ENCODE data around the gene TOX4.

Gene TOX4

GRCh38 chr14:21501568-21501967 lies 24.6 kb downstream of the TOX4 start:
- no peak for DNase-seq

DNA sequence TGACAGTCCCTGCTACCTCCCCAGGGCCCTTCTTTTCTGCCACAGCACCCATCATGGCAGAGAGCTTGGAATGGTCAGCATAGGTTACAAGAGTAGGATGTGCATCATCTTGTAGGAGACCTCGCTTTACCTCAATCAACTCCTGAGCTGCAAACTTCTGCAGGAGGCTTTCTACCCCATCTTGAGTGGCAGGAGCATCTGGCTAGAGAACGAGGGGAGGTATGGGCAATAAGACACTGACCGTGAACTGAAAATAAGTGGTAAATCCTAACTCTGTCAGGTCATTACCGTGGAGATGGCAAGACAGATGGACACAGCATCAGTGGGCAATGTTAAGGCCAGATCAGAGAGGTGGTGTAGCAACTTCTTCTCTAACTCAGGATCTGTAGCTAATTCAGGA lies 26.4 kb downstream of the TOX4 start:
- DNase-seq = no peak

- no peak for DNase-seq
Observed at GRCh38 chr14:21505012-21505553, 28.1 kb downstream of the TOX4 start.

DNA sequence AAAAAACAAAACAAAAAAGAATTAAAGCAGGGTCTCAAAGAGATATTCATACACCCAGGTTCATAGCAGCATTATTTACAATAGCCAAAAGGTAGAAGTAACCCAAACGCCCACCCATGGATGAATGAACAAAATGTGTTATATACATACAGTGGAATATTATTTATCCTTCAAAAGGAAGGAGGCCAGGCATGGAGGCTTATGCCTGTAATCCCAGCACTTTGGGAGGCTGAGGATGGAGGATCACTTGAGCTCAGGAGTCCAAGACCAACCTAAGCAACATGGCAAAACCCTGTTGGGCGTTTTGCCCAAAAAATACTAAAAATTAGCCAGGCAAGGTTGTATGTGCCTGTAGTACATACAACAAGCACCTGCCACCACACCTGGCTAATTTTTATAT lies 29.6 kb downstream of the TOX4 start:
- no peak for DNase-seq

GRCh38 chr14:21509432-21510143 lies 32.6 kb downstream of the TOX4 start:
- no peak for DNase-seq

DNA sequence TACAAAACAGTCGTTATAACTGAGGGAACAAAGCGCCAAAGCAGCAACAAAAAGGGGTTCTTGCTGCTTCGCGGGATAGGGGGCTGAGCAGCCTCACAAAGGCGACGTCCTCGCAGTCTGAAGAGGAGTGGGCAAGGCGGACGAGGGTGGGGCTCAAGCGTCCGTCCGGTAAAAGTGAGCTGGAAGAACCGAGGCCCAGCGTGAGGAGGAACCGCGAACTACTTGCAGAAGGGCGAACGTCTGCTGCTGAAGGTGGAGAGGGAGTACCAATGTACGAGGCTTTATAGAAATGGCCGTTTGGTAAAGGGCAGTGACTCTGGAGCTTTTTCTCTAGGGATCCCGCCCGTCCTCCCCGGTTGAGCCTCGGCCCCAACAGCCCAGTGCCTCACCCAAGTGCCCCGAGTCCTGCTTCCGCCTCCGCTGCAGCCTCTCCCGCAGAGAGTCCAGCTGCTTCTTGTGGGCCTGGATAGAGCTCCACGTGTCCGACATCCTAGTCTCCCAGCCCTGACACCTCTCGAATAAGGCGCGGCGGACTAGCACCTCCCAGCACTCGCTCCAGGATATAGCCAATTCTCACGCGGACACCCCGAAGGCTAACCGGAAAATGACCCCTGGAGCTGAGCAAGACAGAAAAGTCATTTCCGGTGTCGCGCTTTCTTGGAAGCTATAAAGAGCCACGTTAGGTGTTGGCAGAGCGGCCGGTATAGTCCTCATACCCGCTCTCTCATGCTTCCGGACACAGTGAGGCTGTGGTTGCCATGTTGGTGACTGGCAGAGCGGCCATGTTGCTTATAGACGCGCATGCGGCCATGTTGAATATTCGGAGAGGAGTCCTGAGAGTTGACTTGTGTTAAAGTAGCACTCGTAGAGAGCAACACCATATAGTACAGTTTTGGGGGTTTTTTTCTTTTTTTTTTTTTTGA lies 34.0 kb downstream of the TOX4 start, which contains the start of gene METTL3:
METTL3 (minus strand) TSS at position 606 of the 923 bp plus-strand sequence; CDS start at position 489, 117 bp downstream.
- peak; percentile 71 to 99 (median 95) for DNase-seq

GRCh38 chr14:21514341-21514740 lies 37.3 kb downstream of the TOX4 start:
- no peak for DNase-seq

DNA sequence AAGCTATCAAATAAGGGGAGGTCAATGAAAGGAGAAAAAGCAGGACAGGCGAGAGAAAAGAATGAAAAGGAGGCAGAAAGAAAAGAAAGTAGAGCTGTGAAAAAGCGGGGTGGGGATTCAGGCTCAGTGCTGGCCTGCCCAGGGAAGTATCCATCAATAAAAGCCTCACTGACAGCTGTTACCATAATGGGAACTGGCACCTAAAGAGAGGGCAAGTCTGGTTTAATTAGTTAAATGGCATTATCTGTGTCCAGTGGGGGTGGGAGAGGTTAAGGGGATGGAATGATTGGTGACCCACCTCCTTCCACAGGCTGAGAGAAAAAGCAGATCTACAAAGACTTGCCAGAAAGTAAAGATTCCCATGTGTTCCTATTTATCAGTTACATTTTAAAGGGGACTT lies 41.7 kb downstream of the TOX4 start:
- DNase-seq = no peak

DNA sequence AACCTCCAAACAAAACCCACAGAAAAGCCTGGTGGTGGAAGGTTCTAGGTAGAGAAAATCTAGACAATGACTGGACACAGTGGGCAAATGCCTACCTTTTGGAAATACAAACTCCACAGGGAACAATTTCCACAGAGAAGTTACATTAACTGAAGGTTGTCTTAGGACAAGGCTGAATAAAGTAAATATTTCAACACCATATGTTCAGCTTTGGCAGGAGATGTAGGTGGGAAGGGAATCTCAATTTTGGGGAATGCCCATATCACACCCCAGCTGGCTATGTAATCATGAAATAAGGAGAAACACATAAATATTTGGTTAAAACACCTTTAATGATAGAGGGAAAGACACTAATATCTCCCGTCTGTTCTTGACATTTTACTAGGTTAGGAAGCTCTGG lies 43.8 kb downstream of the TOX4 start:
- no peak for DNase-seq

- DNase-seq = no peak
Observed at GRCh38 chr14:21521501-21521900, 44.5 kb downstream of the TOX4 start.

- no peak for DNase-seq
Observed at GRCh38 chr14:21523203-21523602, 46.2 kb downstream of the TOX4 start.

GRCh38 chr14:21524575-21525490 lies 47.8 kb downstream of the TOX4 start:
- peak in 5 of 56 donors; percentile 4 to 26 (median 13) for DNase-seq

DNA sequence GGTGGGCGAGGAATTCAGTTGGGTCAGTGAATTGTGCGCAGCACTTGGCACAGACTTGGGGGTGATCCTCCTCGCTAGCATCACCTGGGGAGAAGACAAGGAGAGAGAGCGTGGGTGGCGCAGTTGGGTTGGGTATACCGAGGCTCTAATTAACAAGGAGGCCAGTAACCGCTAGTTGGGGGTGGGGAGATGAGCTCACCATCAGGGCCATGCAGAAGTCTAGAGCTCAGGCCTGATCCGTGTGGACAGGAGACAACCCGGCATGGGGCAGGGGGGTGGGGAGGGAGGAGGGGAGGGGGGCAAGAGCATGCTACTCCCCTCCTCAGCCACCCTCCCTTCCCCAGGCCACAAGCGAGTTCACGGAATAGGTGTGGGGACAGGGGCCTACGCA lies 48.6 kb downstream of the TOX4 start:
- DNase-seq = peak in 18 of 56 donors; percentile 12 to 41 (median 22)

DNA sequence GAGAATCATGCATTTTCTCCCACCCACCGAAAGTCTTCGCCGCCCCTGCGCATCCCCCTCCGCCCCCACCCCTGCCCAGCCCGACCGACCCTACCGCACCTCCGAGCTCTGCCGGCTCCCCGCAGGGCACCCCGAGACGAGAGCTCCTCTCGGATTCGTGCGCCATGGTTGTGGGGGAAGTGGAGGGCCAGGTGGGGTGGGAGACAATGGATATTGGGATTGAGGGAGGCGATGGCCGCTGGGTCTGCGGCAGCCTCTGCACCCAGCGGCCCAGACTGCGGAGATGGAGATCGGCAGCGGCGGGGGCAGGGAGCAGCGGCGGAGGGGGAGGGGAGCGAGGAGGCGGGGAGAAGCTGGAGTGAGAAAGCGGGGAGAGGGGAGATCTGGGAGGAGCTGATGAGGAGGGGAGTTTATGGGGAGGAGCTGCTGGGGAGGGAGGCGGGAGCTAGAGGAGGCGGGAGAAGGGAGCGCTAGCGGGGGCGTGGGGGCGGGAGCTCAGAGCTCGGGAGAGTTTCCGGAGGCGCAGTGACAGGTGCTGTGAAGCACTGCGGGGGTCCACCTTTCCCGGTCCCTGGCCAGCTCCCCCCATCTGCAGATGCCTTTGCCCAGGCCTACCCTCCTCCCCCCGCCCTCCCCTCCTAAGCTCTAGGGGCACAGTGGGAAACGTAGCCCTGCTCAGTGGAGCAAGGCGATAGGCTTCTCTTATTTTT lies 49.1 kb downstream of the TOX4 start, which contains the start of gene SALL2:
SALL2 (minus strand) TSS at position 385 of the 710 bp plus-strand sequence; CDS start at position 166, 219 bp downstream.
- DNase-seq = peak in 53 of 56 donors; percentile 16 to 88 (median 70)

DNA sequence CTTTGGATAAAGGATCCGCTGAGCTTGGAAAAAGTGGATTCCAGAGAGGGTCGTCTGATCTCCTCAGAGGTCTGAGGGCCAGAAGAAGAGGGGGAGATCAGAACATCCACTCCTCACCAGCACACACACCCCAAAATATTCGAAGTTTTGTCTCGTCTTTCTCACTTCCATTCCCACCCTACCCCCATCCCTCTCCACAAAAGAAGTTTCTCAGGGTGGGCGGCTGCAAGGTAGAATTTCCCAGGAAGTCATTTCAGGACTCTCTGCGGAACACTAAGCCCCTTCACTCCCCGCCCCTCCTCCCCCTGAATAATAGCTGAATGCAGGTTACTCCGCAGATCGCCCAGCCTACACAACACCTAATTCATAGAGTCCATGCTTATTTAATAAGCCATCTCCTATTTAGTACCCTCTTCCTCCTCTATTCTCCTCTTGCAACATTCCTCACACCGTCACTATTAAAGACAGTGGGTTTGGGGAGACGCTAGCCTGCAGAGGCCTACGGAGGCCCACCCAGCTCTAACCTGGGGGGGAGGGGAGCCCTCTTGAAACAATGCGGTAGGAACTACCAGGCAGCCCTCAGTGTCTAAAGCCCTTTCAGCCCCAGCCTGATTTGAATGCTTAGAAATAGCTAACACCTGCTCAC lies 49.8 kb downstream of the TOX4 start:
- no peak for DNase-seq

DNA sequence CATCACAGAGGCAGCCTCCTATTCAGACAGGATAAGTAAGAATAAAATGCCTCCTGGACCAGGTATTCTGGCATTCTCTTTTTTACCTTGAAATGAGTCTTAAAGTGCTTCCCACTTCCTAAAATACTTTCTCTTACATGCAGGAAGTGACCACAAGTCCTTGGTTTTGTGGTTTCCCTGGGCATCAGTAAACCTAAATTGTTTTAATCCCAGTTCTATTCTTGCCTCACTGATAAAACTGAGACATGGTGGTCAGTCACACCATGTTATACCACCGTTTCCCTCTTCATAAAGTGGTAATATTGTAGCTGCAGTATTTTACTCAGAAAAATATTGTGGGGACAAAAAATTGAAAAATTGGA lies 50.3 kb downstream of the TOX4 start:
- no peak for DNase-seq

DNA sequence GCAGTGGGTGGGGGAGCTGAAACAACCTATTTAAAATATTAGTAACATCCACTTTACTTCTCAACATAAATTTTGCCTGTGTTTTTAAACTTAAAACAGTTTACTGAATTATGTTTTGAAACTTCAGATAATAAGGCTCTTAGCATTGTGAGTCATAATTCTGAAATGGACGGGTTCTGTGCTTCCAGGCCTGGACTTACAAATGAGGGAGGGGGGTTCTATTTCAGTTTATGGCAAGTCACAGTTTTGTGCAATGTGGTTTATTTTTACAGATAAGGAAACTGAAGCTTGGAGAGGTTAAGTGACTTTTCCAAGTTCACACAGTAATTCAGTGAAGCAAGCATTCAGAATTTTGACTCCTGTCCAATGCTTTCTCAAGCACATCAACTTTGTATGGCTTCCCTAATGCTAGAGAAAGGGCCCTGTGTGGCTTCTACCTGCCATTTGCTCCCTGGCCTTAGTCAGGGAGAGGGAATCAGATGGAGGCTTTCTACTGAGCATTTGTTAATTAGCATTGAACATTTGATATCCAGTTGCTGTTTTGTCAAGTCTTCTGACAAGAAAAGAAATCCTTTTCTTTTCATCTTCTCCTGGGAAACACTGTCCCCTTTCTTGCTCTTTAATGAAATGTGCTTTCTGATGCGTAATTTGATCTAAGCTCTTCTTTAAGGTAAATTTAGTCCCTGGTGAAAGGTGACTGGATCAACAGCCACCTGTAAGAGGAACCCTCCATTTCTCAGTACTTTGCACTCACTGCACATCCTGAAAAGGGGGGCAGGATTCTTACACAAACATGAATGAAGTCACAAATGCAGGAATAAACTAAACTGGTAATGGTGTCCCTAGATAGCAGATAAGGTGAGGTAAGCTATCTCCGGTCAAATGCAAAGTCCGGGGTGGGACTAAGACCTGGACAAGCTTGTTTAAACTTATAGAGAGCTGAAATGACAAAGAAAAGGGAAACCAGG lies 51.7 kb downstream of the TOX4 start:
- no peak for DNase-seq

GRCh38 chr14:21529515-21529914 lies 52.5 kb downstream of the TOX4 start:
- DNase-seq = no peak

GRCh38 chr14:21533294-21533693 lies 56.3 kb downstream of the TOX4 start:
- no peak for DNase-seq
